ENCODE data around the gene EXOG. TPM values are rescaled to one million over a fixed set of nuclear protein-coding genes. Genes with fewer than 3 reads are reported as not detected.

The EXOG gene
- total and polyA plus RNA-seq, 2 of the 13 experiments (the other 11 are each of a cell fraction or from before 2014, with no cell fraction given): 5.5 to 9.5 TPM

DNA sequence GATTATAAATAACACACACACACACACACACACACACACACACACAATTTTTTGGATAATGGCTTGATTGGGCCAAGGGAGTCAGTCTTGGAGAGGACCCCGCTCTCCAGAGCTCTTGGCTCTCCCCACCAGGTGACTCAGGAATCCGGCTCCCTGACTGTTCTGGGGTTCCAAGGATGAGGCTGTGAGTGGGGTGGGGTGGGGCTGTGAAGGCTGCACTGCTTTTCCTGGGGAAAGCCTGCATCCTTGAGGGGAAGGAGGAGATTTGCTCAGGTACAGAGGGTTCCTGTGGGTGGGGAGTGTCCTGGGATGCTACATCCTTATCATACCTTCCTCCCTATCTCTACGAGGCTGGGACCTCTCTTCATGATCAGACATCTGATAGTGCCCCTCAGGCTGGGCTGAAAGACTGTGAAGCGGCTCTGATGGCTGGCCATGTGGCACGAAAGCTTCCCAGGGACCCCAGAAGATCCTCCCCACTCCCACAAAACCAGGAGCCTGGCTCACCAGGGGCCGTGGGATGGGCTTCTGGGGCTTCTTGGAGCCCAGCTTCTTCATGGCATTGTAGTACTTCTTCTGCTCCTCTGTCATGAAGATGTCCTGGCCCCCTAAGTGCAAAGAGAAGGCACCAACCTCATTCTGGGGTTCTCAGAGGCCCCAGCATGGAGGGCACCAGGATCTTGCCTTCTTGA, 59.2 kb downstream of the EXOG start (continued):
- TF ChIP-seq, protein P1, sequence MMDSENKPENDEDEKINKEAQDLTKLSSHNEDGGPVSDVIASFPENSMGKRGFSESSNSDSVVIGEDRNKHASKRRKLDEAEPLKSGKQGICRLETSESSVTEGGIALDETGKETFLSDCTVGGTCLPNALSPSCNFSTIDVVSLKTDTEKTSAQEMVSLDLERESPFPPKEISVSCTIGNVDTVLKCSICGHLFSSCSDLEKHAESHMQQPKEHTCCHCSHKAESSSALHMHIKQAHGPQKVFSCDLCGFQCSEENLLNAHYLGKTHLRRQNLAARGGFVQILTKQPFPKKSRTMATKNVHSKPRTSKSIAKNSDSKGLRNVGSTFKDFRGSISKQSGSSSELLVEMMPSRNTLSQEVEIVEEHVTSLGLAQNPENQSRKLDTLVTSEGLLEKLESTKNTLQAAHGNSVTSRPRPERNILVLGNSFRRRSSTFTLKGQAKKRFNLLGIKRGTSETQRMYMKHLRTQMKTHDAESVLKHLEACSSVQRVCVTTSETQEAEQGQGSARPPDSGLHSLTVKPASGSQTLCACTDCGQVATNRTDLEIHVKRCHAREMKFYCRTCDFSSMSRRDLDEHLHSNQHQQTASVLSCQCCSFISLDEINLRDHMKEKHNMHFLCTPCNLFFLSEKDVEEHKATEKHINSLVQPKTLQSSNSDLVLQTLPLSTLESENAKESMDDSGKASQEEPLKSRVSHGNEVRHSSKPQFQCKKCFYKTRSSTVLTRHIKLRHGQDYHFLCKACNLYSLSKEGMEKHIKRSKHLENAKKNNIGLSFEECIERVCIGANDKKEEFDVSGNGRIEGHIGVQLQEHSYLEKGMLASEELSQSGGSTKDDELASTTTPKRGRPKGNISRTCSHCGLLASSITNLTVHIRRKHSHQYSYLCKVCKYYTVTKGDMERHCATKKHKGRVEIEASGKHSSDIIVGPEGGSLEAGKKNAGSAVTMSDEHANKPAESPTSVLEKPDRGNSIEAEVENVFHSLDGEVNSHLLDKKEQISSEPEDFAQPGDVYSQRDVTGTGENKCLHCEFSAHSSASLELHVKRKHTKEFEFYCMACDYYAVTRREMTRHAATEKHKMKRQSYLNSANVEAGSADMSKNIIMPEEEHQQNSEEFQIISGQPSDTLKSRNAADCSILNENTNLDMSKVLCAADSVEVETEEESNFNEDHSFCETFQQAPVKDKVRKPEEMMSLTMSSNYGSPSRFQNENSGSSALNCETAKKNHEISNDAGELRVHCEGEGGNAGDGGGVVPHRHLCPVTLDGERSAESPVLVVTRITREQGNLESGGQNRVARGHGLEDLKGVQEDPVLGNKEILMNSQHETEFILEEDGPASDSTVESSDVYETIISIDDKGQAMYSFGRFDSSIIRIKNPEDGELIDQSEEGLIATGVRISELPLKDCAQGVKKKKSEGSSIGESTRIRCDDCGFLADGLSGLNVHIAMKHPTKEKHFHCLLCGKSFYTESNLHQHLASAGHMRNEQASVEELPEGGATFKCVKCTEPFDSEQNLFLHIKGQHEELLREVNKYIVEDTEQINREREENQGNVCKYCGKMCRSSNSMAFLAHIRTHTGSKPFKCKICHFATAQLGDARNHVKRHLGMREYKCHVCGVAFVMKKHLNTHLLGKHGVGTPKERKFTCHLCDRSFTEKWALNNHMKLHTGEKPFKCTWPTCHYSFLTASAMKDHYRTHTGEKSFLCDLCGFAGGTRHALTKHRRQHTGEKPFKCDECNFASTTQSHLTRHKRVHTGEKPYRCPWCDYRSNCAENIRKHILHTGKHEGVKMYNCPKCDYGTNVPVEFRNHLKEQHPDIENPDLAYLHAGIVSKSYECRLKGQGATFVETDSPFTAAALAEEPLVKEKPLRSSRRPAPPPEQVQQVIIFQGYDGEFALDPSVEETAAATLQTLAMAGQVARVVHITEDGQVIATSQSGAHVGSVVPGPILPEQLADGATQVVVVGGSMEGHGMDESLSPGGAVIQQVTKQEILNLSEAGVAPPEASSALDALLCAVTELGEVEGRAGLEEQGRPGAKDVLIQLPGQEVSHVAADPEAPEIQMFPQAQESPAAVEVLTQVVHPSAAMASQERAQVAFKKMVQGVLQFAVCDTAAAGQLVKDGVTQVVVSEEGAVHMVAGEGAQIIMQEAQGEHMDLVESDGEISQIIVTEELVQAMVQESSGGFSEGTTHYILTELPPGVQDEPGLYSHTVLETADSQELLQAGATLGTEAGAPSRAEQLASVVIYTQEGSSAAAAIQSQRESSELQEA (CRISPR knock-in tag; IDR thresholded peaks at IDR 0.05; ENCODE audit: not compliant biosample characterization): no peak
- TF ChIP-seq, protein P2, sequence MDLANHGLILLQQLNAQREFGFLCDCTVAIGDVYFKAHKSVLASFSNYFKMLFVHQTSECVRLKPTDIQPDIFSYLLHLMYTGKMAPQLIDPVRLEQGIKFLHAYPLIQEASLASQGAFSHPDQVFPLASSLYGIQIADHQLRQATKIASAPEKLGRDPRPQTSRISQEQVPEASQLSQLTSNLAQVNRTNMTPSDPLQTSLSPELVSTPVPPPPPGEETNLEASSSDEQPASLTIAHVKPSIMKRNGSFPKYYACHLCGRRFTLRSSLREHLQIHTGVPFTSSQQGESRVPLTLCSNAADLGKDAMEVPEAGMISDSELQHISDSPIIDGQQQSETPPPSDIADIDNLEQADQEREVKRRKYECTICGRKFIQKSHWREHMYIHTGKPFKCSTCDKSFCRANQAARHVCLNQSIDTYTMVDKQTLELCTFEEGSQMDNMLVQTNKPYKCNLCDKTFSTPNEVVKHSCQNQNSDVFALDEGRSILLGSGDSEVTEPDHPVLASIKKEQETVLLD (CRISPR knock-in tag; IDR thresholded peaks at IDR 0.05; ENCODE audit: low read depth): no peak
- TF ChIP-seq ZC3H4 (CRISPR knock-in tag; IDR thresholded peaks at IDR 0.05; ENCODE audit: borderline replicate concordance) (no peak), ZNF460 (CRISPR knock-in tag; IDR thresholded peaks at IDR 0.05; ENCODE audit: borderline replicate concordance) (no peak), ZNF615 (CRISPR knock-in tag; IDR thresholded peaks at IDR 0.05; ENCODE audit: borderline replicate concordance) (no peak), ZNF589 (CRISPR knock-in tag; conservative IDR thresholded peaks at IDR 0.05) (no peak)
- TF ChIP-seq, protein P3, sequence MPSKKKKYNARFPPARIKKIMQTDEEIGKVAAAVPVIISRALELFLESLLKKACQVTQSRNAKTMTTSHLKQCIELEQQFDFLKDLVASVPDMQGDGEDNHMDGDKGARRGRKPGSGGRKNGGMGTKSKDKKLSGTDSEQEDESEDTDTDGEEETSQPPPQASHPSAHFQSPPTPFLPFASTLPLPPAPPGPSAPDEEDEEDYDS (CRISPR knock-in tag; IDR thresholded peaks at IDR 0.05): no peak
